Measurements from ENCODE around the gene EIF3K.

GRCh38 chr19:38639679-38640078 is 20.7 kb downstream of the EIF3K start:
- no peak for TF ChIP-seq RAD21 (IDR thresholded peaks at IDR 0.05; ENCODE audit: low read depth)
- no peak for TF ChIP-seq MAX (IDR thresholded peaks at IDR 0.05)
- TF ChIP-seq NFIC (IDR thresholded peaks at IDR 0.05): no peak
- no peak for TF ChIP-seq FOXM1 (IDR thresholded peaks at IDR 0.05; ENCODE audit: borderline replicate concordance, low read depth)
- TF ChIP-seq EP300 (IDR thresholded peaks at IDR 0.05; ENCODE audit: borderline replicate concordance): no peak
- TF ChIP-seq TEAD4 (IDR thresholded peaks at IDR 0.05): no peak

Data from Ishikawa (cell line).